Neural crest cell (in vitro differentiated cells): ENCODE data around the gene M6PR. TPM values are rescaled to one million over a fixed set of nuclear protein-coding genes. Genes with fewer than 3 reads are reported as not detected.

Experiments
- DNase-seq: peaks from one replicate; pipeline ENCODE4 v3.0.0; 2021; ENCODE audit warnings: low read depth, mixed read lengths, low spot score
- H3K27ac Mint-ChIP-seq: one replicate; pipeline ENCODE4 v1.8.0; 2021; ENCODE audit warnings: mild to moderate bottlenecking, mixed read lengths; ENCODE audit not compliant: unreplicated experiment
- H3K27me3 Mint-ChIP-seq: 2 replicates; pipeline ENCODE4 v1.8.0; 2021; ENCODE audit warnings: low read depth, mild to moderate bottlenecking, mixed read lengths
- H3K36me3 Mint-ChIP-seq: 2 replicates; pipeline ENCODE4 v1.8.0; 2021; ENCODE audit warnings: low read depth, mild to moderate bottlenecking, mixed read lengths
- H3K4me1 Mint-ChIP-seq: 2 replicates; pipeline ENCODE4 v1.8.0; 2021; ENCODE audit warnings: mixed read lengths
- H3K4me3 Mint-ChIP-seq: one replicate; pipeline ENCODE4 v1.8.0; 2021; ENCODE audit warnings: mild to moderate bottlenecking, mixed read lengths
- H3K9me3 Mint-ChIP-seq: 2 replicates; pipeline ENCODE4 v1.8.0; 2021; ENCODE audit warnings: mixed read lengths
- CTCF ChIP-seq: fragments of 200-600 bp; sonication (generic); conservative IDR thresholded peaks from 2 replicates; pipeline ENCODE4 v1.5.0; 2021; ENCODE audit warnings: antibody characterized with exemption, mild to moderate bottlenecking
- total RNA-seq: library from RNA; stranded (reverse); gene quantifications from 2 replicates; pipeline ENCODE4 v1.2.1, GENCODE V29; 2021

M6PR gene
- total RNA-seq, 1 donor from 2014 or later = 143 TPM

- Mint-ChIP-seq H3K4me3 (no peak overlapping the region), H3K27me3 (no peaks in the 10 kb centered on the region), H3K4me1 (no peaks in the 10 kb centered on the region), H3K36me3 (no peaks in the 10 kb centered on the region), H3K27ac (no peak overlapping the region), H3K9me3 (no peaks in the 10 kb centered on the region)
- DNase-seq = no peak
- no peak for TF ChIP-seq CTCF
Measured at GRCh38 chr12:8899830-8900229, 49.6 kb downstream of the M6PR start.

DNA sequence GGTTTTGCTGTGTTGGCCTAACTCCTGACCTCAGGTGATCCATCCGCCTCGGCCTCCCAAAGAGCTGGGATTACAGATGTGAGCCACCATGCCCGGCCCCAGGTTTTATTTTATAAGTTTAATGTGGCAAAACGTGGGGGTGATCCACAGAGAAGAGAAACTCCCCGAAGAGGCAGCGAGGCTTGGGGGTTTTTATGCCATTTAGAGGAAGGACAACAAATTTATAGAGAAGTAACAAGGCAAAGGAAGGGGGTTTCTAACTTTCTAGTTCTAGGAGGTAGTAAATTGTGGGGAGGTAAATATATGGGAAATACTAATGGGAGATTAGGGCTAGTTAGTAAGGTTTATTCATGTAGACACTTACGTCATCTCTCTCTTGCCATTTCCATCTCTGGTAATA lies 52.4 kb downstream of the M6PR start:
- TF ChIP-seq CTCF = no peak
- Mint-ChIP-seq H3K4me3 (no peak overlapping the region), H3K9me3 (no peaks in the 10 kb centered on the region), H3K27ac (no peak overlapping the region), H3K36me3 (no peaks in the 10 kb centered on the region), H3K27me3 (no peaks in the 10 kb centered on the region), H3K4me1 (no peaks in the 10 kb centered on the region)
- DNase-seq = no peak

DNA sequence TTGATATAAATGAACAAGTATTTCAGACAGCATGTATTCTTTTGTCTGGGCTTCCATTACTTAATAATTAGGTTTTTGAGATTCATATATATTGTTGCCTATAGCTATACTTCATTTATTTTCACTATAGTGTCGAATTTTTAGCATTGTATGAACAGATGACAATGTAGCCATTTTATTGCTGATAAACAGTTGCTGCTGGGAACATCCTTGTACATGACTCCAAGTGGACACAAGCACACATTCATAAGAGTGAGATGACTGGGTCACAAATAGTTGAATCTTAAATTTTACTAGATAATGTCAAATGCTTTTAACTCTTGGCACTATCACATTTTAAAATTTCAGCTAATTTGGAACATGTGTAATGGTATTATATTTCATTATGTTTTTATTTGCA lies 54.5 kb downstream of the M6PR start:
- peaks cover 7% of the 10 kb centered on the region for H3K4me1 Mint-ChIP-seq
- no peaks in the 10 kb centered on the region for H3K9me3 Mint-ChIP-seq
- H3K36me3 Mint-ChIP-seq = no peaks in the 10 kb centered on the region
- no peak overlapping the region for H3K27ac Mint-ChIP-seq
- H3K27me3 Mint-ChIP-seq = no peaks in the 10 kb centered on the region
- TF ChIP-seq CTCF = no peak
- H3K4me3 Mint-ChIP-seq = no peak overlapping the region
- DNase-seq = no peak

DNA sequence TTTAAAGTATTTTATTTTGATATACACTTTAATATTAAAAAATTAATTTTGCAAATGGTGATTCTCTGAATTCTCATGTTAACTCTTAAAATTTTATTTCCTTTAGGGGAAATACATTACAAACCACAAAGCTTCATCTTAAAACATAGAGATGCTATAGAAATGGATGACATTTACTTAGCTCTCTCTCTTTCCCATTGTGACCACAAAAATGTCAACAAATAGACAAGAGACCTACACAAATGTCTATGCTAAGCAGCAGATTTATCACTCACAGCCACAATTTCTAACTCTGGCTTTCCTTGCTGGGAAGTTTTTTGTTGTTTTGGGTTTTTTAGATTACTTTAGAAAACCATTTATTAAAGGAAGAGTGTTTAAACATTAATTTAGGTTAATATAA lies 55.1 kb downstream of the M6PR start:
- no peak for TF ChIP-seq CTCF
- Mint-ChIP-seq H3K27ac (no peak overlapping the region), H3K4me3 (no peak overlapping the region), H3K27me3 (no peaks in the 10 kb centered on the region), H3K9me3 (no peaks in the 10 kb centered on the region), H3K36me3 (no peaks in the 10 kb centered on the region), H3K4me1 (peaks cover 7% of the 10 kb centered on the region)
- no peak for DNase-seq

- DNase-seq = no peak
- no peak for TF ChIP-seq CTCF
- Mint-ChIP-seq H3K27ac (no peak overlapping the region), H3K27me3 (no peaks in the 10 kb centered on the region), H3K4me1 (peaks cover 7% of the 10 kb centered on the region), H3K9me3 (no peaks in the 10 kb centered on the region), H3K36me3 (no peaks in the 10 kb centered on the region), H3K4me3 (no peak overlapping the region)
Measured at GRCh38 chr12:8891976-8892375, 57.5 kb downstream of the M6PR start.

Other genes with a start within 250 kb of the M6PR start
- not detected in 2 replicates for gene A2ML1, start 127.0 kb downstream of the M6PR start, total RNA-seq
- 108 and 111 TPM in 2 replicates for gene PHC1, start 35.1 kb downstream of the M6PR start, total RNA-seq
- gene KLRG1, start 39.9 kb upstream of the M6PR start, total RNA-seq = 5.8 and 7.0 TPM in 2 replicates
- gene A2M, start 166.3 kb upstream of the M6PR start, total RNA-seq = 66.4 and 76.7 TPM in 2 replicates